ENCODE data around the gene RENBP. TPM values are rescaled to one million over a fixed set of nuclear protein-coding genes. Genes with fewer than 3 reads are reported as not detected.

RENBP gene
- total RNA-seq, 2 donors from 2014 or later = 6.2 to 10.6 TPM

GRCh38 chrX:153989973-153990655 lies 45.7 kb upstream of the RENBP start:
- TF ChIP-seq CTCF (IDR thresholded peaks at IDR 0.05) = no peak
- no peak overlapping the region for H3K4me3 ChIP-seq
- DNase-seq (ENCODE audit: low spot score) = no peak
- H3K27me3 ChIP-seq = no peaks in the 10 kb centered on the region
- H3K36me3 ChIP-seq = no peaks in the 10 kb centered on the region
- H3K27ac ChIP-seq = no peak overlapping the region
- no peaks in the 10 kb centered on the region for H3K9me3 ChIP-seq
- H3K4me1 ChIP-seq = no peaks in the 10 kb centered on the region

- no peaks in the 10 kb centered on the region for H3K9me3 ChIP-seq
- DNase-seq (ENCODE audit: low spot score) = no peak
- no peaks in the 10 kb centered on the region for H3K4me1 ChIP-seq
- no peak overlapping the region for H3K27ac ChIP-seq
- H3K27me3 ChIP-seq = no peaks in the 10 kb centered on the region
- no peak overlapping the region for H3K4me3 ChIP-seq
- H3K36me3 ChIP-seq = no peaks in the 10 kb centered on the region
- no peak for TF ChIP-seq CTCF (IDR thresholded peaks at IDR 0.05)
These were observed 44.0 kb upstream of the RENBP start for GRCh38 chrX:153988493-153988892.

GRCh38 chrX:153984351-153985178 lies 40.1 kb upstream of the RENBP start:
- Histone ChIP-seq H3K9me3 (no peaks in the 10 kb centered on the region), H3K36me3 (no peaks in the 10 kb centered on the region), H3K4me3 (no peak overlapping the region), H3K27ac (no peak overlapping the region), H3K4me1 (no peaks in the 10 kb centered on the region), H3K27me3 (no peaks in the 10 kb centered on the region)
- TF ChIP-seq CTCF (IDR thresholded peaks at IDR 0.05) = no peak
- DNase-seq (ENCODE audit: low spot score) = no peak

GRCh38 chrX:153983321-153983801 lies 38.9 kb upstream of the RENBP start:
- Histone ChIP-seq H3K4me3 (no peak overlapping the region), H3K4me1 (no peaks in the 10 kb centered on the region), H3K36me3 (no peaks in the 10 kb centered on the region), H3K27me3 (no peaks in the 10 kb centered on the region), H3K9me3 (no peaks in the 10 kb centered on the region), H3K27ac (no peak overlapping the region)
- TF ChIP-seq CTCF (IDR thresholded peaks at IDR 0.05) = no peak
- DNase-seq (ENCODE audit: low spot score) = no peak

- no peak for TF ChIP-seq CTCF (IDR thresholded peaks at IDR 0.05)
- no peaks in the 10 kb centered on the region for H3K4me1 ChIP-seq
- no peak for DNase-seq (ENCODE audit: low spot score)
- H3K4me3 ChIP-seq = no peak overlapping the region
- H3K9me3 ChIP-seq = no peaks in the 10 kb centered on the region
- H3K36me3 ChIP-seq = no peaks in the 10 kb centered on the region
- no peak overlapping the region for H3K27ac ChIP-seq
- H3K27me3 ChIP-seq = no peaks in the 10 kb centered on the region
These were observed 37.5 kb upstream of the RENBP start for GRCh38 chrX:153981771-153982533.
